ENCODE measurements around the gene TTC39B.

Gene TTC39B

DNA sequence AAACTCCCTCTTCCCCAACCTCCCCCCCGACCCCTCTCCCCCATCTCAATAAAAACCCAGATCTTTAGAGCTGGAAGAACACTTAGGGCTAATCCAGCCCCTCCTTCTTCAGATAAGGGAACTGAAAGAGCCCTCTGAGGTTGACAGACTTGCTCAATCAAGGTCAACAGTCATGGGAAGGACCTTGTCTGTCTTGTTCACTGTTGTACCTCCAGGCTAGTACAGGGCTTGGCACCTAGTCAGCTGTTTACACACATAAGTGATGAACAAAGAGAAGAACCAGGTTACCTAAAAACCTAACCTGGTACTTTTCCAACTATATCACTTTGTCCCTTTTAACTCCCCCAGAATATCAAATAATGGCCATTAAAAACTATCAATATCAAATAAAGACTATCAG, 2.4 kb downstream of the TTC39B start:
- DNase-seq (ENCODE audit: low read depth in 2 of 2), result no peak

GRCh38 chr9:15300218-15300617, 6.8 kb downstream of the TTC39B start:
- DNase-seq (ENCODE audit: low read depth in 2 of 2), result no peak

DNA sequence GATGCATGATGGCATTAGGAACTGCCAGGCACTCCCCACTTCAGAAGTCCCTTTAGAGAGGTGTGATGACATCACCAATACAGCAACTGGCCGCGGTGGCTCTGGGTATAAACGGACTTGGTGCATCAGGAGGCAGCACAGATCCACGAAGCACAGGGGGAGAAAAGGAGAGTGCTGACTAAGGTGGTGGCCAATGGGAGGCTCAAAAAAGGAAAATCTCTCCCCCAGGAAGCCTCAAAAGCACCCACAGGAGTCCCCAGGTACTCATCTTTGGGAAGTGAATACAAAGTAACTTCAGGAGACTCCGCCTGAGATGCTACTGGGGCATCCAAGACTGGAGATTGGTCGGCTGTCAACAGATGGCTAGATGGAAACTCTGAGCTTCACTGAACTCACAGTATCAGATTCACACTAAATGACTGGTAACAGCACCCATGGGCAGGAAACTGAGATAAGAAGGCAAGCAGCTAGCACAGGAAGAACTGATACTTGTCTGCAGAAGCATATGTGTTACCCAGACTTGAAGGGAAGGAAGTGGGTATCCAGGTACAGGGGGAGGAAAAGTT, 7.6 kb downstream of the TTC39B start:
- peak; percentile 45 to 61 for DNase-seq (ENCODE audit: low read depth in 2 of 2)

DNA sequence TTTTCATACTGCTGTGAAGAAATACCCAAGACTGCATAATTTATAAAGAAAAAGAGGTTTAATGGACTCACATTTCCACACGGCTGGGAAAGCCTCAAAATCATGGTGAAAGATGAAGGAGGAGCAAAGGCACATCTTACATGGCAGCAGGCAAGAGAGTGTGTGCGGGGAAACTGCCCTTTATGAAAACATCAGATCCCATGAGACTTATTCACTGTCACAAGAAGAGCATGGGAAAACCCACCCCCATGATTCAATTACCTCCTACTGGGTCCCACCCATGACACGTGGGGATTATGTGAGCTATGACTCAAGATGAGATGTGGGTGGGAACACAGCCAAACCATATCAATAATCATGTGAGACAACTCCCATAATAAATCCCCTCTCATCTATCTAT, 8.7 kb downstream of the TTC39B start:
- no peak for DNase-seq (ENCODE audit: low read depth in 2 of 2)

- DNase-seq (ENCODE audit: low read depth in 2 of 2), result no peak
These were observed 11.1 kb downstream of the TTC39B start for GRCh38 chr9:15295761-15296405.

DNA sequence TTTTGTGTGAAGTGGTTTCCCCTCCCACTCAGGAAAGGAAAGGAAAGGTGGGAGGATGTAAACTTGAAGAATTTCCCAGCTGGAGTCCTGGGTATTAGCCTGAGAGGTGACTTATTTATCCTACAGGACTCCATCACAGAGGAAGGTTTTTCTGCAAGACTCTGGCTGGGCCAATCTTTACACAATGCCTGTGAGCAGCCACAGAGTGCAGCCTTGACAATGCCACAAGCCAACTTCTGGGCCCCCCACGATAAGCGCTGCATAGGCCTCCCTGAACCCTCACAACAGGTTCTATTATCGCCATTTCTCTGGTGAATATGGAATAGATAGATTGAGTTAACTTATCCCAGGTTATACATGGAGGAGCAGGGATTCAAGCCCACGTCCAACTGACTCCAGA, 12.4 kb downstream of the TTC39B start:
- DNase-seq (ENCODE audit: low read depth in 2 of 2), result no peak

DNA sequence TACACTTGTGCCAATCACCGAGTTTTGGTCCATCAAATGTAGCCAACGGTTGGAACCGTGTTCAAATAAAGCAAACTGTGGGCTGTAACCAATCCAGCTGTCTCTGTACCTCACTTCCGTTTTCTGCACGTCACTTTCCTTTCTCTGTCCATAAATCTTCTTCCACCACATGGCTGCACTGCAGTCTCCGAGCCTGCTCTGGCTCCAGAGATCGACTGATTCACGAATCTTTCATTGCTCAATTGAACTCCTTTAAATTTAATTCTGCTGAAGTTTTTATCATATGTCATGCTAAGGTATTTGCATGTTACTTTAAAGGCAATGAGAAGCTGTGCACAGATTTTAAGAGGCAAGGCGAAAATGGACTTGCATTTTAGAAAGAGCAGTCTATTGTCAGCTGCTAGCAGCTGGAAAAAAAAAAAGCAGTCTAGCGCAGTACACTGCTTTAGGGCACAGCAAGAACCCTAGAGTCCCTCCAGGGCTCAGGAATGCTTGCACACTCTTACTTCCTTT, 13.2 kb downstream of the TTC39B start:
- no peak for DNase-seq (ENCODE audit: low read depth in 2 of 2)

GRCh38 chr9:15293084-15293483, 13.9 kb downstream of the TTC39B start:
- DNase-seq (ENCODE audit: low read depth in 2 of 2), result no peak

GRCh38 chr9:15289603-15290002, 17.4 kb downstream of the TTC39B start:
- DNase-seq (ENCODE audit: low read depth in 2 of 2), result no peak

DNA sequence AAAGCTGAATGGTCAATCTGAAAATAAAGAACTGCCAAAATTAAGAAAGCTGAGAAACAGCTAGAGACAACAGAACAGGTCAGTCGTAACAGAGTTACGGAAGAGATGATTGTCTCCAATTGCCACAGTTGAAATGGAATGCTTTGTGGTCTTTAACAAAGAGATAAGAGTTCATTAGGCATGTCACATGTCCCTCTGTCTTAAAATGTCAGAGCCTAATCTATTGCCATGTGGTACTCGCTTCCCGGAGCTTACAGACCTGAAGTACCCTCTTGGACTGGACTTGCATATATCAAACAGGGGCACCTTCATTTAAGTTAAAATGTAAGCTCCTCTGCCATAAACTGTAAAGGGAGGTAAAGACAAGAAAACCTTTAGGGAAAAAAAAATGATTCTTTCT, 19.7 kb downstream of the TTC39B start:
- DNase-seq (ENCODE audit: low read depth in 2 of 2), result no peak

DNA sequence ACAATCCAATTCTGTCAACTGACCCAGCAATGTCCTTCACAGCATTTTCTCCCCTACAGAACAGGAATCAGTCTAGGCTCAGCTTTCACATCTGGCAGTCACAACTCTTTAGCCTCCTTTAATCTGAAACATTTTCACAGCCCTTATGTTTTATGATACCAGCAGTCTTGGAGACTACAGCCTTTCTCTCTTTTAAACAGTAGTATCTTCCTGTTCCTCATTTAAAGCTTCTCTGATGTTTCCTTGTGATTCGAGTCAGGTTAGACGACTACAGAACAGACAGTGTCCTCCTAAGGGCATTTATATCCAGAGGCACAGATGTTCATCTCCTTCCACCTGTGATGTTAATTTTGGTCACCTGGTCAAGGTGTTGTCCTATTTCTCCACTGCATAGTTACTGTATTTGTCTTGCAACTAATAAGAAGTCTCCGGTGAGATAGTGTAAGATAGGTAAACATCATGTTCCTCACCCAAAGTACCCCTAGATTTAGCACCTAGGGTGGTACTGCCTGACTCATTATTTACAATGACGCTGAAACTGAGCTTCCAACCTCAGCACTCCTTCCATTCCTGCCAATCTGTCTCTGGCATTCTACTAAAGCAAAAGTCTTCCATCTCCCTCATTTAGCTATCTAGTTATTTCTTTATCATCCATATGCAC, 20.7 kb downstream of the TTC39B start:
- DNase-seq (ENCODE audit: low read depth in 2 of 2), result no peak

- DNase-seq (ENCODE audit: low read depth in 2 of 2), result no peak
These were observed 24.3 kb downstream of the TTC39B start for GRCh38 chr9:15282567-15283285.

GRCh38 chr9:15280647-15281046, 26.4 kb downstream of the TTC39B start:
- DNase-seq (ENCODE audit: low read depth in 2 of 2), result no peak

DNA sequence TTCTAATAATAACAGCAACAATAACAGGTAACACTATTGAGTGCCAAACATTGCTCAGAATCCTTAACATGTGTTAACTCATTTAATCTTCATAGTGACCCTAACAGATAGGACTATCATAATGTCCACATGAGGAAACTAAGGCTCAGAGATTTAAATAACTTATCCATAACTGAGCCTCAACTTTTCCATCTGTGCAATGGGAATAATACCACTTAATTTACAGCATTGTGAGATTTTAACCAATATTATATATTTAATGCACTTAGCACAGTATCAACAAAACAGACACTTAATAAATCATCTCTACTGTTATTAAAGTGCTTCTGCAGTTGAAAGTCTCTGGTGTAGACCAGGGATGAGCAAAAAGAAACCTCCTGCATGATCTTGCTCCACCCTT, 28.2 kb downstream of the TTC39B start:
- no peak for DNase-seq (ENCODE audit: low read depth in 2 of 2)

- no peak for DNase-seq (ENCODE audit: low read depth in 2 of 2)
These were observed 28.8 kb downstream of the TTC39B start for GRCh38 chr9:15278091-15278687.

GRCh38 chr9:15277400-15278090, 29.5 kb downstream of the TTC39B start:
- no peak for DNase-seq (ENCODE audit: low read depth in 2 of 2)

GRCh38 chr9:15276328-15276938, 30.6 kb downstream of the TTC39B start:
- DNase-seq (ENCODE audit: low read depth in 2 of 2), result no peak

GRCh38 chr9:15274425-15274824, 32.6 kb downstream of the TTC39B start:
- DNase-seq (ENCODE audit: low read depth in 2 of 2), result no peak

DNA sequence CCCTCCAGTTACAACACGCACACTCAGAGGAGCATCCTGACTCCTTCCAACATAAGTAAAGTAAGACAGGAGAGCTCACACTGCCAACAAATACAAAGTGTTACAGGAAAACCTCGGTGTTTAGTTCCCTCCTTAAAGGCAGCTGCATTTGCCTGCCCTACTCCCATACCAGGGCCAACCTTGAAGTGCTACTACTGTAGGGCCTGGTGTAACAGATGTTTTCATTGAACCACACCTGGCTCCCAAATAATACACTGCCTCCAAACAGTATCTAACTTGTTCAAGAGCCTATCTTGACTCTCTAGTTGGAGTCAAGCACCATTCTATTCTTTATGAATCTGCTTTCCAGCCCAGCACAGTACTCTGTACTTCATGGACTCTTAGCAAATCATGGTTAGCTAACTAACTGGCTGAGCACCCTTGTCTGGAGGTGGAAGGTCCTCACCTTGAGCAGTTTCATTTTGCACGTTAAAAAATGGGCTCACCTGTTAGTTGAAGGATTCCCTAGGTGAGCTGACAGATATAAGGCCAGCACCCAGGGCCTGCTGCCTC, 34.6 kb downstream of the TTC39B start:
- DNase-seq (ENCODE audit: low read depth in 2 of 2), result no peak

- DNase-seq (ENCODE audit: low read depth in 2 of 2), result no peak
These were observed 35.6 kb downstream of the TTC39B start for GRCh38 chr9:15271403-15271802.

DNA sequence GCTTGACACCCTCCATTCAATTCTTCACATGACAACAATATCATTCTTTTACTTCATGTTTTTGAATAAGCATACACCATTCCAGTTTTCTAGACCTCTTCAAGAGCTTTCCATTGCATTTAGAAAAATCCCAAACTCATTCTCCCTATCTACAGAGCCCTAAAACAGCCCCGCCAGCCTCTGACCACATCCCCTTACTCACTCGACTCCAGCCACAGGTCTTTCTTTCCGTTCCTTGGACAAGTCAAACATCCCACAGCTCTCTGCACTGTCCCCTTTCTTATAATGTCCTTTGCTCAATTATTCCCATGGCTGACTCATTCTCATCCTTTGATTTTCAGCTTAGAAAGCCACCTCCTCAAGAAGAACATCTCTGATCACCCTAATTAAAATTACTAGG, 38.2 kb downstream of the TTC39B start:
- no peak for DNase-seq (ENCODE audit: low read depth in 2 of 2)

Measured in stimulated activated CD4-positive, alpha-beta T cell treated with anti-CD3 and anti-CD28 coated beads, Interleukin-15, amount 100 ng/mL, for 48 hours (primary cell).